Measurements from ENCODE around the gene DNMT1.

- no peak for TF ChIP-seq CTCF (IDR thresholded peaks at IDR 0.05)
- no peak for TF ChIP-seq POLR2AphosphoS5 (IDR thresholded peaks at IDR 0.05; ENCODE audit: low read depth, low read length)
- TF ChIP-seq REST (IDR thresholded peaks at IDR 0.05; ENCODE audit: insufficient read depth in 1 of 2, low read depth in 2 of 2, low read length in 1 of 2): no peak
- TF ChIP-seq SIN3A (IDR thresholded peaks at IDR 0.05; ENCODE audit: borderline replicate concordance, insufficient read depth, low read depth, low read length): no peak
Measured at GRCh38 chr19:10083911-10084310, 110.8 kb downstream of the DNMT1 start.
